CD4-positive, alpha-beta T cell treated with Interleukin-17A for 4 hours (primary cell): ENCODE results near the gene ADORA3.

Source experiments
- DNase-seq: peaks from one replicate; pipeline ENCODE4 v3.0.0-alpha.2; 2020; ENCODE audit warnings: mixed read lengths

The ADORA3 gene

GRCh38 chr1:111507411-111508201, 4.2 kb upstream of the ADORA3 start:
- DNase-seq, result peak; percentile 76

- DNase-seq, result no peak
These were observed 3.1 kb upstream of the ADORA3 start for GRCh38 chr1:111506561-111506960.

GRCh38 chr1:111505641-111506119, 2.2 kb upstream of the ADORA3 start:
- DNase-seq, result peak; percentile 48

GRCh38 chr1:111504097-111504496, 664 bp upstream of the ADORA3 start:
- DNase-seq, result no peak

- DNase-seq, result no peak
These were observed 1.8 kb downstream of the ADORA3 start for GRCh38 chr1:111501645-111502044.

GRCh38 chr1:111499026-111499785, 4.2 kb downstream of the ADORA3 start:
- DNase-seq, result no peak

- no peak for DNase-seq
These were observed 5.8 kb downstream of the ADORA3 start for GRCh38 chr1:111497592-111497991.

GRCh38 chr1:111496398-111496797, 7.0 kb downstream of the ADORA3 start:
- no peak for DNase-seq

- DNase-seq, result no peak
These were observed 12.4 kb downstream of the ADORA3 start for GRCh38 chr1:111491070-111491469.

- DNase-seq, result no peak
These were observed 13.2 kb downstream of the ADORA3 start for GRCh38 chr1:111490220-111490619.

GRCh38 chr1:111489604-111490003, 13.8 kb downstream of the ADORA3 start:
- DNase-seq, result no peak

- DNase-seq, result no peak
These were observed 14.8 kb downstream of the ADORA3 start for GRCh38 chr1:111488669-111489068.

- no peak for DNase-seq
These were observed 16.3 kb downstream of the ADORA3 start for GRCh38 chr1:111487133-111487532.

- no peak for DNase-seq
These were observed 17.0 kb downstream of the ADORA3 start for GRCh38 chr1:111486431-111486830.

- DNase-seq, result no peak
These were observed 18.9 kb downstream of the ADORA3 start for GRCh38 chr1:111484391-111485026.

- no peak for DNase-seq
These were observed 19.6 kb downstream of the ADORA3 start for GRCh38 chr1:111483876-111484275.

- DNase-seq, result no peak
These were observed 20.3 kb downstream of the ADORA3 start for GRCh38 chr1:111483166-111483565.

GRCh38 chr1:111481387-111482221, 21.8 kb downstream of the ADORA3 start:
- DNase-seq, result peak; percentile 78

- no peak for DNase-seq
These were observed 22.8 kb downstream of the ADORA3 start for GRCh38 chr1:111480674-111481073.

GRCh38 chr1:111476761-111477309, 26.6 kb downstream of the ADORA3 start:
- peak; percentile 62 for DNase-seq

- no peak for DNase-seq
These were observed 27.2 kb downstream of the ADORA3 start for GRCh38 chr1:111476214-111476613.

GRCh38 chr1:111475701-111476100, 27.7 kb downstream of the ADORA3 start:
- peak; percentile 19 for DNase-seq
